Mesenteric fat pad (tissue), 1 donor: Measurements from ENCODE around the gene ARHGEF2. TPM values are rescaled to one million over a fixed set of nuclear protein-coding genes. Genes with fewer than 3 reads are reported as not detected.
"Not testable (repeated sequence)": the region's sequence is repeated elsewhere in the genome, so short reads cannot be mapped to it uniquely, and the experiment has no call there.

Experiments used
- DNase-seq: peaks from one replicate; pipeline ENCODE4 v3.0.0-alpha.2; 2020; ENCODE audit warnings: low spot score
- total RNA-seq: library from RNA; stranded (reverse); fragmentation: NEBNext Ultra II Directional; extraction: Animal tissue kit (Norgen Biotek cat#: 25700); gene quantifications from one replicate; pipeline ENCODE4 v1.2.1, GENCODE V29; 2021
- donor health status: DM: yes; HTN: yes; CAD: no.

ARHGEF2 gene
- total RNA-seq, 1 donor from 2014 or later, result 150 TPM

DNA sequence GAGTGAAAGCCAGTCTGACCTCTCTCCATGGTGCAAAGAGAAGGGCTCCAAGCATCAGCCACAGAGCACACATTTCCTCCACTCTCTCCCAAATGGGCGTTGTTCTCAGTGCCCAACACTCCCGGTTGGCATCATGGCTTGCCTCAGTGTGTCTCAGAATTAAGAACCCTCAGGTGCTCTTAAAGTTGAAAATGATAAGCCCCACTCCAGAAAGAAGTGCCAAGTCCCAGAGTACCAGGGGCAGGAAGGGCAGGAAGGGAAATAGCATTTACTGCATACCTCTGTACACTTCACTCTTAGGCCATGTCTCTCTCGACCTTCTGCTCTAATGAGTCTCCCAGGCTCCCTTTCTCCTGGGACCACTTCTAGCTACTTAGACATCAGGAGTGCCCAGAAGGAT lies 15.2 kb upstream of the ARHGEF2 start:
- no peak for DNase-seq

GRCh38 chr1:155990005-155990739 lies 11.8 kb upstream of the ARHGEF2 start:
- no peak for DNase-seq

DNA sequence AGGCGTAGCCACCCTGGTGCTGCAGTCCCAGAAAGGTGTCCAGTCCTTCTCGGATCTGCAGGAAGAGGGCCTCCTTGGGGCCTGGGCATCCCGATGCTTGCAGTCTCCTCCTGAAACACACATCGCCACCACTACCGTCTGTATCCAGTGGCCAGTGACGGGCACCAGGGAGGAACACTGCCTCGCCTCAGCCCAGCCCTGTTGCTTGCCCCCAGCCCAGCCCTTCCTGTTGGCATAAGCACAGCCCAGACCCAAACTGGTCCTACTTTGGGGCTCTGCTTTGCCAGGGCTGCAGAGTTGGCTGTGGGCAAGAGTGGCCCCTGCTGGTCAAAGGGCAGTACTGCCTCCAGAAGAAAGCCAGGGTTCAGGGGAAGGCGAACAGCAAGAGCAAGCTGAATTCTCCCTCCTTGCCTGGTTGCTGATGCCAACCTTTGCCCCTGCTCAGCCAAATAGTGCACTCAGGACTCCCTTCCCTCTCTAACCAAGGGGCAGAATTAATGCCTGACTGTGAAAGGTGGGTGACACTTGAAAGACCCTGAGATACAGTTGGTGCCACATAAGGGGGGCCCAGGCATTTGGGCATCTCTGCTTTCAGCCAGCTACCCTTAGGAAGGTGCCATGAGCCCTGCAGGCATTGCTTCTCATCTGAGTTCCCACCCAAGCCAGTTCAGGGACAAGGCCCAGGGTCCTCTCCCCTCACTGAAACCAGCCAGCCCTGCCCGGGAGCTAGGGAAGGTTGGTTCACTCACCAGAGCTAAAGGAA lies 11.1 kb upstream of the ARHGEF2 start:
- peak; percentile 92 for DNase-seq

DNA sequence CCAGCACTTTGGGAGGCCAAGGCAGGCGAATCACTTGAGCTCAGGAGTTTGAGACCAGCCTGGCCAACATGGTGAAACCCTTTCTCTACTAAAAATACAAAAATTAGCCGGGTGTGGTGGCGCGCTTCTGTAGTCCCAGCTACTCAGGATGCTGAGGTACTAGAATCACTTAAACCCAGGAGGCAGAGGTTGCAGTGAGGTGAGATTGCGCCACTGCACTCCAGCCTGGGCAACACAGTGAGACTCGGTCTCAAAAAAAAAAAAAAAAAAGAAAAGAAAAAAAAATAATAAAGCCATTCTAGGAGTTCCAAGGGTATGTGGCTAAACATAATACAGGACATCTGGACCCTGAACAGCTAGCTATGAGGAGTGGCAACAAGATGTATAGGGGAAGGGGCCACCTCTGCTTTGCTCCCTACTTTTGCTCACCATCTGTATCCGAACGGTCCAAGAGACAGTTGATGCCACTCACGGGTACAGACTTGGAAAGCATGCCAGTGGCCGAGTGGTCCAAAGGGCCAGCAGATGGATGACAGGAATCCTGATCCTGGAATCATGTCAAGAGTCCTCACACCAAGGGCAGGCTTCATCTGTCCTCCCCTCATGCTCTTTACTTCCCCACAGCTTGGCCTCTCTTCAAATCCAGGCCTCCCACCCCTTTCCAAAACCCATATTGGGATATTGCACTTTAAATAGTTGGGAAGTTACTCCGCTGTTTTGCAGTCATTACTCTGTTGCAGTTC lies 6.7 kb upstream of the ARHGEF2 start:
- DNase-seq, result not testable (repeated sequence)

DNA sequence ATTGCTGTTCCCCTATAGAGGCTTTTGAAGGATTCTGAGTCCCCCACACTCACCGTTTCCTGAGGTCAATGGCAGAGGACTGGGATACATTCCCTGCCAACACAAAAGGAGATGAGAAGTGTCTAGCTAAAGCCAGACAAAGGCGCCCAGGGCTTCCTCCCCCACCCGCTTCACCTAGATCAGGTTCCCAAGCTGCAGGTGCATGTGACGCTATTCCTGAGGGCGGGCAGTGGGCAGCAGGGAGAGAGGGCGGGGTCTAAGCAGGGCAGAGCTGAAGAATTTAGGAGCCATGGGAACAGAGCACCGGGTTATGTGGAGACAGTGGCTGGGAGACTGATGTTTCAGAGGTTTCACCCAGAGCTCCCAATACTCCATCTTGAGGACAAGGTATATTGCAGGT lies 6.0 kb upstream of the ARHGEF2 start:
- no peak for DNase-seq

- DNase-seq, result no peak
Measured at GRCh38 chr1:155983191-155984024, 5.1 kb upstream of the ARHGEF2 start.

- no peak for DNase-seq
Measured at GRCh38 chr1:155982106-155982505, 3.8 kb upstream of the ARHGEF2 start.

DNA sequence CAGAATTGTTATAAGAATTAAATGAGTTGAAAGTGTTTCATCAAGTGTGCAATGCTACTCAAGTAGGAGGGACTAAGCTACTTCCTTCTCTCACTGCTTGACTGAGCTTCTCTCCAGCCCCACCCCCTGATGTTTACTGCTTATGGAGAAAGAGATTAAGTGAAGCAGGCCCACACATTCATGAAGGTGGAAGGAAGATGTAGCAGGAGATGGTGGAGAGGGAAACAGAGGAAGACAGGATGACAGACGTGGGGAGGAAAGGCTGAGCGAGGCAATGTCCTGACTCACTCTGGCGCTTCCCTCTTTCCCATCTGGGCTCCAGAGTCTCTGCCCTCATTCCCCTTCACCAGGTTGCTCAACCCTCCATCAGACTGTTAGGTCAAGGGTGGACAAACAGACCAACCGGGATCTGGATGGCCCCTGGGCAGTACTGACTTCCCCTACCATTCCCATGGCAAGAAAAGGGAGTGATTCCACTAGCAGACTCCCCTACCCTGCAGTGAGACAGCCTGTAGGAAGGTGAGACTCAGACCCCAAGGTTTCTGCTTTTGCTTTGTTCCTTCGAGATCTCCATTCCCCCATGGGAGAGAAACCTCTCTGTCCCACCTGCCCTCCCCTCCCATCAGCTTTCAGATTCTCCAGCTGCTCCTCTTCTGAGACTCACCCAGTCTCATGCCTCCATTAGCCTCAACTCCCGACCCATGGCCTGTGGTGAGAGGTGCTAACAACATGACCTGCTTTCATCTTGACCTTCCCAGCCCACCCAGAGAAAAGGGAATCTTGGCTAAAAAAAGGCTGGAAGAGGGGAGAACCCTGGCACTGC lies 3.1 kb upstream of the ARHGEF2 start:
- no peak for DNase-seq

- DNase-seq, result no peak
Measured at GRCh38 chr1:155979597-155980343, 1.4 kb upstream of the ARHGEF2 start.

DNA sequence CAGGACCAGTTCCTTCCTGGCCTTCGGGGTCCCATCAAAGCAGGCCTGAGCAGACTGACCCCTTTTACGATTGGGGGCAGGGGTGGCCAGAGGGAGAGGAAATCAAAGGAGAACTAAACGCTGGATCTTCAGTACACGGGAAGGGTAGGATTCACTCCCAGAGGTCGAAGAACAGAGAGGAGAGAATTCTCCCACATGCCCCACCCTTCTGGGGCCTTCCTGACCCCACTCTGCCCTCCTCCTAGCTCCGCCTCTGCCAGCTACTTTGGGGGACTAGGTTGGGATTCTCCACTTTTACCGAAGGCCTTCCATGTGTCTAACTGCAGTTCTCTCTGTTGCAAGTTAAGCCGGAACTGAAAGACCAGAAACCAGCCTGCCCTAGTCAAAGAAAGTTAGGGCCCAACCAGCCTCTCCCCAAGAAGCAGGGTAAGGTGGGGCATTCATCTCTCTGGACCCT lies 654 bp upstream of the ARHGEF2 start:
- DNase-seq, result no peak

- no peak for DNase-seq
Measured at GRCh38 chr1:155977690-155978324, 540 bp downstream of the ARHGEF2 start.

DNA sequence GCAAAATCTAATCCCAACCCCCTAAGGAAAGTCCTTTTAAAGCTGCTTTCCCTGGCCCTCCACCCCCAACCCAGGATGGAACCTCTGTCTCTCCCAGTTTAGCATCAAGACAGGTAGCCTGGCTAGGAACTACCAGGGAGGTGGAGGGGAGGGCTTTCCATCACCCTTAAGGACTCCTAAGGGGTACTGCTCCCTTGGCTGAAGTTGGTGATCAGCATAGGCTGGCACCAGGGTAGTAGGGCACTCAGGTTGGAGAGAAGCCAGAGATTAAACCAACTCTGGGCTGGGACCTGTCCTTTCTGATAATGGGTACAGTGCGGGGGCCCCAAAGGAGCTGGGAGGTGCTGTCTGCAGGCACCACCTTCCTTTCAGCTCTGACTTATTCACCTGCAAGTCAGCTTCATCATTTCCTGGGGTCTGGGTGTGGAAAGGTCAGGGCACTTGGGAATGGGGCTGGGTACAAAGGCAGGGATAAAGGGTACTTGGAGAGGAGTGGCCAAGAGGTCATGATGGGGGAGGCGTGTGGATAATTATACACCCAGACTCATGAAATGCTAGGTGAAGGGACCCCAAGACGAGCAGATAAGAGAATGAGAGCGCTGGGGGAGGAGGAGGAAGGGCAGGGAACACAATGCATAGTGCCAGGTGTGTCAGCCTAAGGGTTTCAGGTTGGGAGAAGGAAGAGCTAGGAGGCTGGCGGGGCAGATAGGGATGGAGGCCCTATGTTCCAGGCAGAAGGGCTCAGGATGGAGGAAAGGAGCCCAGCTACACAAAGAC lies 1.2 kb downstream of the ARHGEF2 start:
- DNase-seq, result no peak

DNA sequence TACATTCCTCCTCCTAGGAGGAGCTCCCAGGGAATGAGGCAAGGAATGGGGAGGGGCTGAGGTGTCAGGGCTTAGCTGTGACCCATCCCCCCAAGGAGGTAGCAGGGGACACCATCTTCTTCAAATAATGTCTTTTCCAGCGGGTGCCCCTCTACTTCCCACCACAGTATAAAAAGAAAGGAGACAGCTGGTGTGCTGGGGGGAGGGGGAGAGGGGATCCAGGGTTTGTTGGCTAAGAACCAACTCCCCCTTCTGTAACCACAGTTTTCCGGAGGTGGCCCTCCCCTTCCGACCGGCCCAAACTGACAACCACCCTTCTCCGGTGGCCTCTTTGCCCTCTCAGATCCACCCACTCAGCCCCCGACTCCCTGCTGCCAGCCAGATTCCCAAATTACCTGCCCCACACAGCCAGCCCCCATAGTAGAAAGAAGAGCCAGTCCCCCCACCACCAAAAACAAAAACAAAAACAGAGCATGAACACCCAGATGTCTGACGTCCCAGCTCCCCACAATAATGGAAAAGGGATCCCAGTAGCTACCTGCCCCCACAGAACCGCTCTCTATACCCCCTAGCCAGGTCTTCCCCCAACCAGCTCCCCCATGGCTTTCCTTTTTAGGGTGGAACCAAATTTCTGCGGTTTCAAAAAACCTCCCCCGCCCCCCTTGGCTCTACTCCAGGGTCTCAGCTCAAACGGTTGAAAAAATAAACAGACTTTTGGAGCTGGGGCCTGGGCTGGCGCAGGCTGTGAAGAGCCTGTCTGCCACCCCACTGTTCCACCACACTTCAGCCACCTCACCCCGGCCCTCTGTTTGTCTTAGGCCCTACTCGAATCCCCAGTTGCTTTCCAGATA lies 2.1 kb downstream of the ARHGEF2 start:
- no peak for DNase-seq

GRCh38 chr1:155975375-155976061 lies 2.8 kb downstream of the ARHGEF2 start:
- no peak for DNase-seq

DNA sequence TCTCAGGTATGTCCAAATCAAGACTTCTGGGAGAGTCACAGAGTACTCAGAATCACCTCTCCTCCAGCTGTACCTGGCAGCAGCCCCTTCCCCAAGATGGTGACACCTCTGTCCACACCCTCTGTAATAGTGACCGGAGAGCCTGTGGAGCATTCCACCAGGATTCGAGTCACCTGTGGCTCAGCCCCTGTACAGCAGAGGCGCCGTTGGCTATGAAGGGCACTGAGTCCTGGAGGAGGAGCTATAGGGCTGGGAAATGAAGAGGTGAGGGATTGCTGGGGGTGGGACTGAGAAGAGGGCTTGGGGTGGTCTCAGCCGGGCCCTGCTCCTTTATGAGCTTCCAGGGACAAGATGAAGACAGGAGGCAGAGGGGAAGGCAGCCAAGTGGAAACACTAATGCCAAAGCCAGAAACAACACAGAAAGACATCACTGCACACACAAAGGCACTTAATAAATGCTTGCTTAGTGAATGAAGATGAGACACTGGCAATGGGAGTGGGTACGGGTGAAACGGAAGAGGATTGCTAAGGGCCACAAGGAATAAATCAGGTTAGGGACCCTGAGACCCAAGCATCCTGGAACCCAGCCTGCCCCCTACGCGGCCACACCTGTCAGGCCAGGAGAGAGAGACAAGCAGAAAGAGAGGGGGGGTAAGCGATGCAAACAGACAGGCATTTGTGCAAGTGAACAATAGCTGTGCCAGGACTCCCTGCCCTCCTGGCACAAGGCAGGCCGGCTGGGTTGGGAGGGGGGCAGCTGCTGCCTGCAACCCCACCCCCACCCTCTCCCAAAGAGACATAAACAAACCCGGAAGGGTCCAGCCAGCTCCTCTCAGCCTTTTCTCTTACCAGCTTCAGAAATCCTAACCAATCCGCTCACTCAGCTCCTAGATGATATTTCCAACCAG lies 3.9 kb downstream of the ARHGEF2 start:
- DNase-seq, result no peak
